Effector memory CD4-positive, alpha-beta T cell (primary cell): ENCODE data around the gene TGFA.

Experiments
- DNase-seq, 3 donors: peaks; one replicate each; pipeline ENCODE4 v3.0.0-alpha.2; 2020
- H3K27ac ChIP-seq: 2 replicates; pipeline ENCODE4 v1.7.0; 2013; ENCODE audit warnings: mild to moderate bottlenecking, low read length, moderate library complexity; ENCODE audit not compliant: insufficient read depth, poor library complexity, severe bottlenecking
- H3K27me3 ChIP-seq: replicated peaks from 2 replicates; pipeline ENCODE4 v1.7.0; 2013; ENCODE audit warnings: mild to moderate bottlenecking, low read length; ENCODE audit not compliant: insufficient read depth, control insufficient read depth, poor library complexity, severe bottlenecking
- H3K36me3 ChIP-seq: 2 replicates; pipeline ENCODE4 v1.7.0; 2013; ENCODE audit warnings: mild to moderate bottlenecking, low read length, moderate library complexity; ENCODE audit not compliant: control insufficient read depth, insufficient read depth
- H3K4me1 ChIP-seq: 2 replicates; pipeline ENCODE4 v1.7.0; 2013; ENCODE audit warnings: low read length, mild to moderate bottlenecking; ENCODE audit not compliant: control insufficient read depth, insufficient read depth, poor library complexity, severe bottlenecking
- H3K4me3 ChIP-seq: 2 replicates; pipeline ENCODE4 v1.7.0; 2013; ENCODE audit warnings: low read length, low read depth, mild to moderate bottlenecking; ENCODE audit not compliant: insufficient read depth, poor library complexity, severe bottlenecking
- H3K9me3 ChIP-seq: 2 replicates; pipeline ENCODE4 v1.7.0; 2013; ENCODE audit warnings: mild to moderate bottlenecking, low read length, moderate library complexity; ENCODE audit not compliant: control insufficient read depth

The TGFA gene

GRCh38 chr2:70516596-70516995 lies 37.0 kb downstream of the TGFA start:
- Histone ChIP-seq H3K36me3 (no peaks in the 10 kb centered on the region), H3K27me3 (no peaks in the 10 kb centered on the region), H3K27ac (no peak overlapping the region), H3K4me3 (no peak overlapping the region), H3K4me1 (no peaks in the 10 kb centered on the region), H3K9me3 (no peaks in the 10 kb centered on the region)
- no peak for DNase-seq

- no peaks in the 10 kb centered on the region for H3K4me1 ChIP-seq
- H3K9me3 ChIP-seq: no peaks in the 10 kb centered on the region
- H3K4me3 ChIP-seq: no peak overlapping the region
- no peak overlapping the region for H3K27ac ChIP-seq
- no peak for DNase-seq
- H3K27me3 ChIP-seq: no peaks in the 10 kb centered on the region
- H3K36me3 ChIP-seq: no peaks in the 10 kb centered on the region
These were observed 37.7 kb downstream of the TGFA start for GRCh38 chr2:70515938-70516337.

GRCh38 chr2:70514612-70515055 lies 39.0 kb downstream of the TGFA start:
- no peaks in the 10 kb centered on the region for H3K9me3 ChIP-seq
- H3K36me3 ChIP-seq: no peaks in the 10 kb centered on the region
- no peak overlapping the region for H3K4me3 ChIP-seq
- no peak for DNase-seq
- no peaks in the 10 kb centered on the region for H3K4me1 ChIP-seq
- no peak overlapping the region for H3K27ac ChIP-seq
- H3K27me3 ChIP-seq: no peaks in the 10 kb centered on the region

DNA sequence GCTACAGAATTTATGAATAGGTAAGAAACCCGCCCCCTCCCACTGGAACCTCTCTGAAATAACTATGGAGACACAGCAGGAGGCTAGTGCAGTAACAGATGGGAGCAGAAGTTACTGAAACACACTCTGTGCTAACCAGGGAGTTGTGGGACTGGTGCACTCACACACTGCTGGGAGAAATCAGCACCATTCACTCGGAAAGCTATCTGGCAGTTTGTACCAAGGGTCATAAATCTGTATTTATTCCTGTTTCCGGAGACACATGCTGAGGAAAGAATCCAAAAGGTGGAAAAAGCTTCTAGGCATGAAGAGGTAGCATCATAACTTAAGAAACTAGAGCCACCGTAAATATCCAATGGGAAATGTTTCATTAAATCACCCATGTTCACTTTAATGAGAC lies 39.9 kb downstream of the TGFA start:
- no peak for DNase-seq
- Histone ChIP-seq H3K27me3 (no peaks in the 10 kb centered on the region), H3K36me3 (no peaks in the 10 kb centered on the region), H3K4me3 (no peak overlapping the region), H3K9me3 (no peaks in the 10 kb centered on the region), H3K4me1 (no peaks in the 10 kb centered on the region), H3K27ac (no peak overlapping the region)

- Histone ChIP-seq H3K4me3 (no peak overlapping the region), H3K36me3 (no peaks in the 10 kb centered on the region), H3K27me3 (no peaks in the 10 kb centered on the region), H3K4me1 (no peaks in the 10 kb centered on the region), H3K9me3 (no peaks in the 10 kb centered on the region), H3K27ac (no peak overlapping the region)
- DNase-seq: no peak
These were observed 41.5 kb downstream of the TGFA start for GRCh38 chr2:70511971-70512729.

DNA sequence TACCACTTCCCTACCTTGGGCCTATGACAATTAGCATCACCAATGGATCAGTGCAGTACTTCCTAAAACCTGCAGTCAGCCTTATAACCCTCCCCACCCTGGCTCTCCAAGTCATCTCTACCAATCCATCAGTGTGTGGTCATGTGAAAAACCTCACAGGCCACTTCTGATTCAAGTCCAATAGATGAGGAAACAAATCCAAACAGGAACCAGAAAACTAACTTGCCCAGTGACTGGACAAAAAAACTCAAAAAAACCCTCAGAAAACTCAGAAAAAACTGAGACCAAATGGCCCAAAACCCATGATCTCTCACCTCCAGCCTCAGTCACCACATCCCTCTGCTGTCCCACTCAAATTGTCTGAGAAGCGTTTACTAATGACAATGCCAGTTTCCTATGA lies 43.3 kb downstream of the TGFA start:
- Histone ChIP-seq H3K36me3 (no peaks in the 10 kb centered on the region), H3K9me3 (no peaks in the 10 kb centered on the region), H3K27ac (no peak overlapping the region), H3K27me3 (no peaks in the 10 kb centered on the region), H3K4me1 (no peaks in the 10 kb centered on the region), H3K4me3 (no peak overlapping the region)
- DNase-seq: no peak

DNA sequence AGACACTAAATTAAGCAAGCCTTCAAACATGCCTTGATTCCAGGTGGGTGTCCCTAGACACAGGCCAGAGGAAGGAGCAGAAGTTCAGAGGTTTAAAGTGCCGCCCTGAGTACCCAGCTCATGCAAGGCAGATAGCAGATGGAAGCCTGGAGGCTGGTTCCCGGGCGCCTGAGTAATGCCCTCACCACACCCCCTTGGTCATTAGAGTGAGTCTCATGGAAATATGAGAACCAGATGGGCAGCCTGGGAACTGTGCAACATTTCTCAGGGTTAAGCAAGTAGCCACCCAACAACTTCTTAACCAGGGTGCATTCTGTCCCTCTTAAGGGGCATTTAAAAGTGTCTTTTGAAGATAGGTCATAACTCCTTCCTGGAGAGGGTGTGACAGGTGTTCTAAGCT lies 44.1 kb downstream of the TGFA start:
- no peak overlapping the region for H3K4me3 ChIP-seq
- H3K4me1 ChIP-seq: no peaks in the 10 kb centered on the region
- no peaks in the 10 kb centered on the region for H3K27me3 ChIP-seq
- no peak overlapping the region for H3K27ac ChIP-seq
- H3K36me3 ChIP-seq: no peaks in the 10 kb centered on the region
- no peak for DNase-seq
- no peaks in the 10 kb centered on the region for H3K9me3 ChIP-seq

GRCh38 chr2:70508711-70509462 lies 44.7 kb downstream of the TGFA start:
- no peaks in the 10 kb centered on the region for H3K27me3 ChIP-seq
- H3K4me3 ChIP-seq: no peak overlapping the region
- no peak overlapping the region for H3K27ac ChIP-seq
- no peaks in the 10 kb centered on the region for H3K4me1 ChIP-seq
- no peaks in the 10 kb centered on the region for H3K9me3 ChIP-seq
- H3K36me3 ChIP-seq: no peaks in the 10 kb centered on the region
- DNase-seq: no peak

- Histone ChIP-seq H3K9me3 (no peaks in the 10 kb centered on the region), H3K4me1 (no peaks in the 10 kb centered on the region), H3K4me3 (no peak overlapping the region), H3K27ac (no peak overlapping the region), H3K27me3 (no peaks in the 10 kb centered on the region), H3K36me3 (no peaks in the 10 kb centered on the region)
- DNase-seq: no peak
These were observed 47.8 kb downstream of the TGFA start for GRCh38 chr2:70505613-70506391.

DNA sequence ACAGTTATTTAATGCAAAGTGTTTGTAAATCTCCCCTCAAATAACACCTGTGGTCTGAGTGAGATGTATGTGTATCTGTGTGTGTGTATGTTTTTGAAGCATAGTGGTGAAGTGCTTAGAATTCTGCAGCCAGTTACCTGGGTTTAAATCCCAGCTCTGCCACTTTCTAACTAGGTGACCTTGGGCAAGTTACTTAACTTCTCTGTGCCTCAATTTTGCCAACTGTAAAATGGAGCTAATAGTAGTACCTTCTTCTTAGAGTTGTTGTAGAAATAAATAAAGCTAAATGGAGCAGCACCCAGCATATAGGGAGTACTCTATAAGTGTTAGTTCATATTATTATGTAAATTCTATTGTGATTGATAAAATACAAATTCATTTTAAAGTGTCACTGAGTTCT lies 48.9 kb downstream of the TGFA start:
- H3K9me3 ChIP-seq: no peaks in the 10 kb centered on the region
- H3K36me3 ChIP-seq: no peaks in the 10 kb centered on the region
- no peak overlapping the region for H3K27ac ChIP-seq
- H3K4me3 ChIP-seq: no peak overlapping the region
- H3K4me1 ChIP-seq: no peaks in the 10 kb centered on the region
- no peaks in the 10 kb centered on the region for H3K27me3 ChIP-seq
- DNase-seq: no peak
